ENCODE measurements around the gene SMG5.

Gene SMG5

DNA sequence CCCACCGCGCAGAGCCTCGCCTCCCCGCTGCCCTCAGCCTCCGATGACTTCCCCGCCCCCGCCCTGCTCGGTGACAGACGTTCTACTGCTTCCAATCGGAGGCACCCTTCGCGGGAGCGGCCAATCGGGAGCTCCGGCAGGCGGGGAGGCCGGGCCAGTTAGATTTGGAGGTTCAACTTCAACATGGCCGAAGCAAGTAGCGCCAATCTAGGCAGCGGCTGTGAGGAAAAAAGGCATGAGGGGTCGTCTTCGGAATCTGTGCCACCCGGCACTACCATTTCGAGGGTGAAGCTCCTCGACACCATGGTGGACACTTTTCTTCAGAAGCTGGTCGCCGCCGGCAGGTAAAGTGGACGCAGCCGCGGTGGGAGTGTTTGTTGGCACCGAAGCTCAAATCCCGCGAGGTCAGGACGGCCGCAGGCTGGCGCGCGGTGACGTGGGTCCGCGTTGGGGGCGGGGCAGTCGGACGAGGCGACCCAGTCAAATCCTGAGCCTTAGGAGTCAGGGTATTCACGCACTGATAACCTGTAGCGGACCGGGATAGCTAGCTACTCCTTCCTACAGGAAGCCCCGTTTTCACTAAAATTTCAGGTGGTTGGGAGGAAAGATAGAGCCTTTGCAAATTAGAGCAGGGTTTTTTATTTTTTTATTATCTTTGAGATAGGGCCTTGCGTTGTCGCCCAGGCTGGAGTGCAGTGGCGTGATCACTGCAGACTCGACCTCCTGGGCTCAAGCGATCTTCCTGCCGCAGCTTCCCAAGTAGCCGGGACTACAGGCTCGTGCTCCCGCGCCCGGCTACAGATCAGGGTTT is 69.6 kb downstream of the SMG5 start, which contains the start of gene PMF1:
TSS of gene PMF1 (plus strand) at position 175 of the 811 bp plus-strand sequence. CDS start at position 184, 9 bp downstream.
- peak; percentile 98 for DNase-seq

DNA sequence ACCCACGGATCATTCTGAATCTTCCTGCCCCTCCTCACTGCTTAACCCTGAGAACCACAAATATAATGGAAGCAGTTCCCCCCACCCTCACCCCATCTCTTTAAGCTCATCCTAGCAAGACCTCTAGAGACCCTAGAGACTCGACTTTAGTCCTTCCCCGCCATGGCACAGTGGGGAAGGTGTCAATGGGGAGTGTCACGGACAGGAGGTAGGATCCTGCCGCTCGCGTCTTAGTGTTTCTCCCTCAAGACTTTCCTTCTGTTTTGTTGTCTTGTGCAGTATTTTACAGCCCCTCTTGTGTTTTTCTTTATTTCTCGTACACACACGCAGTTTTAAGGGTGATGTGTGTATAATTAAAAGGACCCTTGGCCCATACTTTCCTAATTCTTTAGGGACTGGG is 70.5 kb downstream of the SMG5 start:
- no peak for DNase-seq

DNA sequence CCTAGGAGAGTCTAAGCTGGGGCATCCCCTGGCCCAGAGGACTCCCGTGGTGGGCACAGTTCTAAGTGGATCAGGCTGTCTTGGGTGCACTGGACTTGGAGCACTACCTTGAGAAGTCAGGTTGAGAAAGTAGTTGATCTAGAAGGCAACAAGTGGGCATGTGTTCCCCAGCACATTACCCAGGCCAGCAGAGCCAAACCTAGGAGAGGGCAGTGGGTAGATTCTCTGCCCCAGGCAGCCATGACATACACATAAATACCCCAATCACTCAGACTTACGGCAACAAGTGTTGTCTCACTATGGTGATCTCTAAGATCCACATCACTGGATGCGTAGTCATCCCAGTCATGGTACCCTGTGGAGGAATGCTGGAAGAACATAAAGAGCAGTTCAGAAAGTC is 71.4 kb downstream of the SMG5 start:
- no peak for DNase-seq

DNA sequence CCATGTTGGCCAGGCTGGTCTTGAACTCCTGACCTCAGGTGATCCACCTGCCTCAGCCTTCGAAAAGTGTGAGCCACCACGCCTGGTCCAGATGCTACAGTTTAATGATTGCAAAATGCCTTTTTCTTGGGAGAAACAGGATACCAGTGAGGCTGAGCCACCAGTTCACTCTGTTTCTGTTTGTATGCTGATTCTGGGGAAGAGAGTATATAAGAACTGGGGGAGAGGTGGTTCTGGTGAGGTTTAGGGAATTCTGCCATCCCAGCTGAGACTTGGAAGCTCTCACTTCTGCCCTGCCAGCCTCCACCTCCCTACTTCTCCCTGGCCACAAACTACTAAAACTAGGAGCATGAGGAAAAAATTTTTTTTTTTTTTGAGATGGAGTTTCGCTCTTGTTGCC is 77.9 kb downstream of the SMG5 start:
- DNase-seq = no peak

DNA sequence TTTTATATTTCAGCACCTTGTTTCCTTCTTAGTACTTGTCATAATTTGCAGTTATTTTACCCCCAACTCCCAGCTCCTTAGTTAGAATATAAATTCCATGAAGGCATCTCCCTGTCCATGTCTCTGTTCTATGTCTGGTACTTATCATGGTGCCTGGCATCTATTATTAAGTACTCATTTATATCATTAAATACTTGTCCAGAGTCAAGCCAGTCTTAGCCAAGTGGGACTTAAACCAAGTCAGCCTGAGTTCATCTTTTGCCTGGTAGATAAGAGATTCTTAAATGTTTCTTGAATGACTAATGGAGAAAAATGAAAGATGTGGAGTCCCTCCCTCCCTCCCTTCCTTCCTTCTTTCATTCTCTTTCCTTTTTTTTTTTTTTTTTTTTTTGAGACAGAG is 79.3 kb downstream of the SMG5 start:
- no peak for DNase-seq

DNA sequence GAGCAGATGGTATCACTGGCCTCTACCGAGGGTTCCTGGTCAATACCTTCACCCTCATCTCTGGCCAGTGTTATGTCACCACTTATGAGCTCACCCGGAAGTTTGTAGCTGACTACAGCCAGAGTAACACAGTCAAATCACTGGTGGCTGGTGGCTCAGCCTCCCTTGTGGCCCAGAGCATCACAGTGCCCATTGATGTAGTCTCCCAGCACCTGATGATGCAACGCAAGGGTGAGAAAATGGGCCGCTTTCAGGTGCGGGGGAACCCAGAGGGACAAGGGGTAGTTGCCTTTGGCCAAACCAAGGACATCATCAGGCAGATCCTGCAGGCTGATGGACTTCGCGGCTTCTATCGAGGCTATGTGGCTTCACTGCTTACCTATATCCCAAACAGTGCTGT is 82.6 kb downstream of the SMG5 start:
- DNase-seq = no peak
